Activated naive CD4-positive, alpha-beta T cell treated with anti-CD3 and anti-CD28 coated beads, Interleukin-2, amount 50 U/mL, for 16 hours (primary cell): Measurements from ENCODE around the gene PNPLA2.

Experiments
- DNase-seq: peaks from one replicate; pipeline ENCODE4 v3.0.0-alpha.2; 2020

Gene PNPLA2

DNA sequence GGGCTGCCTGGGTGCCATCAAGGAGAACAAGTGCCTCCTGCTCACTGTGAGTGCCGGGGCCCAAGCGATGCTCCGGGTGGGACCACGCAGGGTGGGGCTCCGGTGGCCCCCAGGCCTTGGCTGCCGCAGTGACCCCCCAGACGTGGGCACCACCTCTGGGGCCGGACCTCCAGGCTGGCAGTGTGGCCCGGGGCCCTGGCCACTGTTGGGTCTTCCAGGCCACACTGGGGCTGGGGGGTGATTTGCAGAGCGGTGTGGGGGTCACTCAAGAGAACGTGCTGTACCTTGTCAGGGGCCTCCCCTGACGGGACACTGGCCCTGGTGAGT lies 43.9 kb downstream of the PNPLA2 start:
- no peak for DNase-seq

DNA sequence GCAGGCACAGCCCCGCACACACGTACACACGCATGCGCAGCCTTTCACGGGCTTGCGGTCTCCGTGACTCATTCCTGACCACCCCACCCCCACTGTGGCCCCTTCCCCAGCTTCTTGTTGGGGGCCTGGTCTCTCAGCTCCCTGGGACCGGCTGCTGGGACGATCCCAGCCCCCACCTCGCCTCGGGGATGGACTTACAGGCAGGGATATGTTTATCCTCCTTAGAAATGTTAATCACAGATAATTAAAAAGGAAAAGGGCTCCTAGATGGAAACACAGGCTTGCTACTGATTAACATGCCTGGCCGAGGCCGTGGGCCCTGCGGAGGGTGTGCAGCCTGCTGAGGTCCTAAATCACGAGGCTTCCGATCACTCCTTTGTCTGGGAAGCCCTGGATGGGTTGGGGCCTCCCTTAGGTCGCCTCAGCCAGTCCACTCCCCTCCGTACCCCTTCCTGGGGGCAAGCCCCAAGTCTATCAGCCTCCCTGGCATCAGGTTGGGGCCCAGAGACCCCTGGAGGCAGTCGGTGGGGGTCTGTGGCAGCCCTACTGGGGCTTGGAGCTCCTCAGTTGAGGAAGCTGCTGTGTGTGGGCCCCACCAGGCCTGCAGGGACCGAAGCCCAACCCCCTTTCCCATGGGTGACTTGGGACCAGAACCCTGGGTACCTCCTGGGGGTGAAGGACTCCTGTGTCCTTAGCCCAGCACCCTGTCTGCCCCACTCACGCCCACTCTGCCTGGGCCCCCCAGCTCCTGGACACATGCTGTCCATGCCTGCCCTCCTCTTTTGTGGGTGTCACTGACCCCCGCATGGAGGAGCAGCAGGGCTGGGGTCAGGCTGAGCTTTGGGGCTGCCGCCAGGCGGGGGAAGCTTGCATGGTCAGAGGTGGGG lies 44.6 kb downstream of the PNPLA2 start:
- DNase-seq, result no peak

DNA sequence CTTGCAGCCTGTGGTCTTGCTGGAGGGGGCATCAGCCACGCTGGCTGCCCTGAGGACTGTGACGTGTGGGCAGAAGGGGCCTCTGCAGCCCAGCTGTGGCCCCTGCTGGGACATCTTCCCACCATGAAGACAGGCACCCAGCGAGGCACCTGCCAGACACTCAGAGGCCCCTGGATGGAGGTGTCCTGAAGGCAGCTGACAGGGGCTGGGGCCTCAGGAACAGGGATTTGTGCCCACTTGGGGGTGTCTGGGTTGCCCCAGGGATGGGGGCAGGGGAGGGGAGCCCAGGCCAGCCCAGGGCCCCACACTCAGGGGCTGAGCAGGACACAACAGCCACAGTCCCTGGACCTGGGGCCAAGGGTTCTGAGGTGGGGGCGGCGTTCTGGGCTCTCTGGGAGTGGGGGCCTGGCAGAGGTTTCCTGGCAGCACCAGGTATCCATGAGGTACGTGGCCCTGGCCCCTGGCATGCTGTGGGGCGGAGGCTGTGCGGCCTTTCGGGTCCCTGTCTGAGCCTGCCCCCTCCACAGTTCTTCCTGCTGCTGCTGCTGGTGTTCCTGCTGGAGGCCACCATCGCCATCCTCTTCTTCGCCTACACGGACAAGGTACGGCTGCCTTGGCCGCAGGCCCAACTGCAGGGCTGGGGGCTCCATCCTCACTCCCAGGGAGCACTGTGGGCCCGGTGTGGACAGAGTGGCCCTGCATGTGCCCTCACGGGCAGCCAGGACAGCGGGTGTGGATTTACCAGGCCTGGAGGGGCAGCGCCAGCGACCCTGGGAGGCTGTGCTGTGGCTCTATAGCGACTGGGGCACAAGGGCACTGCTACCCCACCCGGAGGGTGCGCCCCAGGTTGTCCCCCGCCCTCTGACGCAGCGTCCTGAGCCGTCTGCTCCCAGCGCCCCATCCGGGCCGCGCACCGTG lies 45.5 kb downstream of the PNPLA2 start:
- no peak for DNase-seq

DNA sequence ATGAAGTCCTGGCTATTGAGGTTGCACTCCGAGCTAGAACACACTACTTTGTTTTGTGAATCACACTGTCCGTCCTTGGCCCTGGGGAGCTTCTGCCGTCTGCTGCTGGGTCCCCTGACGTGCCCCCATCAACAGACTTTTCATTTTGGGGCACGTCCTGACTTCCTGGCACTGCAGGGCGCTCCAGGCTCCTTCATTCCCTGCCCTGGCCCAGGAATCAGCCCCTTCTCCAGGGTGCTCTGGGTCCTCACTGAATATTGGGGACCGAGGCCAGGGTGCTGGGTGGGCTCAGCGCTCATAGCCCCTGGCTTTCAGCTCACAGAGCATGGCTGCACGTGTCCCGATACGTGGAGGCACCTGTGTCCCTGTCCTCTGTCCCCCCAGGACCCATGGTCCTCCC lies 46.2 kb downstream of the PNPLA2 start:
- no peak for DNase-seq

DNA sequence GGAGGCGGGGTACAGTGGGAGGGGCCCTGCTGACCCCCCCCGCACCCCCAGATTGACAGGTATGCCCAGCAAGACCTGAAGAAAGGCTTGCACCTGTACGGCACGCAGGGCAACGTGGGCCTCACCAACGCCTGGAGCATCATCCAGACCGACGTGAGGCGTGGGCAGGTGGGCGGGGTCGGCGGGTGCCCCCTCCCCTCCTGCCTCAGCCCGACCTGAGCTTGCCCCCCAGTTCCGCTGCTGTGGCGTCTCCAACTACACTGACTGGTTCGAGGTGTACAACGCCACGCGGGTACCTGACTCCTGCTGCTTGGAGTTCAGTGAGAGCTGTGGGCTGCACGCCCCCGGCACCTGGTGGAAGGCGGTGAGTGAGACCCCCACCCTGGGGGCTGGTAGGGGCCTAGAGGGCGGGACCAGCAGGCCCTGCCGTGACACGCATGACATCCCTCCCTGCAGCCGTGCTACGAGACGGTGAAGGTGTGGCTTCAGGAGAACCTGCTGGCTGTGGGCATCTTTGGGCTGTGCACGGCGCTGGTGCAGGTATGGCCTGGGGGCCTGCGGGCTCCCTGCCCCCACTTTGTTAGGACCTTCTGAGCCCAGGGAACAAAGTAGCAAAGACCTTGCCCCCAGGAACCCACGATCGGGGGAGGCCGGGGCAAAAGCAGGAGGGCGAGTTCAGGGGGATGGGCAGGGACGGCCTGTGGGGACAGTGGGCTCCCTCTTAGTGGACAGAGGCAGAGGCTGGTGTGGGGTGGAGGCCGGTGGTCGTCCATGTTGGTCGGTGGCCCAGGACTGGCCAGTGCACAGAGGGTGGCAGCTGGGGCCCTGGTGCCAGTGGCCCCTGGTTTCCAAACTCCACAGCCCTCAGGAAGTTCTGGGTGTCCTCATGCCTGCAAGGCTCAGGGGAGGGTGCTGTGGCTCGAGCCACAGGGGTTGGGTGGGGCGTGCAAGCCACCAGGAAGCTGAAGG lies 47.0 kb downstream of the PNPLA2 start:
- DNase-seq, result no peak

DNA sequence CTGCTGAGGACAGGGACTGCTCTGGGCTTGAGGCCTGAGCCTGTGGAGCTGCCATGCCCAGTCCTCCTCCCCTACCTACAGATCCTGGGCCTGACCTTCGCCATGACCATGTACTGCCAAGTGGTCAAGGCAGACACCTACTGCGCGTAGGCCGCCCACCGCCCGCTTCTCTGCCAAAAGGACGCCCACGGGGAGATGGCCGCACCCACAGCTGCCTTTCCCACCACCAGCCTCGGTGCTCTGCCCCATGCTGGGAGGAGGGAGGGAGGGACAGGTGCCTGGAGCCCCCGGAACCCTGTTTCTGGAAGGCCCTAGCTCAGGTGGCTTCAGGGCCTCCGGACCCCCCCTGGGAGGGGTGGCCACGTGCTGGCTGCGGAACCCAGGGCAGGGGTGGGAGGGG lies 47.8 kb downstream of the PNPLA2 start:
- no peak for DNase-seq

DNA sequence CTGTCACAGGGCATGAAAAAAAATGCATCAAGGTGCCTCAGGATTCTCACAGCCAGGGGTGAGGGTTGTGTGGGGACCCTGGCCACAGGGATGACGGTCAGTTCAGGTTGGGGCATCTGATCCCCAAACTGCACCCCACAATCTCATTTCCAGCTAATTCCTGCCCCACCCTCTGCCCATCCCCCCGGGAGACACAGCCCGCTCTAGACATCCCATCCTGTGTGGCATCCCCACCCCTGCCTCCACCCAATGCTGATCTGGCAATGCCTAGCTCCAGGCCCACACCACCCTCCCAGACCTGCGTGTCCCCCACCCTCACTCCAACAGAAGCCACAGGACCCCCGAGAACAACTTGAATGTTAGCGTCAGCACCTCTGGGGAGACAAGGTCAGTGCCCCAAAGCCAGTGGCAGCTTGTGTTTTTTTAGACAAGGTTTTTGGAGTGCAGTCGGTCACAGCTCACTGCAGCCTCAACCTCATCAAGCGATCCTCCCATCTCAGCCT lies 49.2 kb downstream of the PNPLA2 start:
- no peak for DNase-seq

DNA sequence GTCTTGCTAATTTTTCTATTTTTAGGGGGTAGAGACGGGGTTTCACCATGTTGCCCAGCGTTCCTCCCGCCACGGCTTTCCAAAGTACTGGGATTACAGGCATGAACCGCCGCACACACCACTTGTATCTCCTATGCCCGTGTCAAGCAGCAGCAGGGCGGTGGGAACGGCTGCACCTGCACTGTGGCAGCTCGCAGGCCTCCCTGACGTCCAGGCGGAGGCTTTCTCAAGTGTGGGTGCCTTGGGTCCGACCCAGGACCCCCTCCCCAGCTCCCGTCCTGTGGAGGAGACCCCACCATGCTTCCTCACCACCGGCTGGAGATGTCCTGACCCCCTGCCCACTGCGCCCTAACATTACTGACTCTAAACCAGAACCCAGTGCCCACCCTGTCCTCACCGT lies 49.7 kb downstream of the PNPLA2 start:
- DNase-seq, result no peak

DNA sequence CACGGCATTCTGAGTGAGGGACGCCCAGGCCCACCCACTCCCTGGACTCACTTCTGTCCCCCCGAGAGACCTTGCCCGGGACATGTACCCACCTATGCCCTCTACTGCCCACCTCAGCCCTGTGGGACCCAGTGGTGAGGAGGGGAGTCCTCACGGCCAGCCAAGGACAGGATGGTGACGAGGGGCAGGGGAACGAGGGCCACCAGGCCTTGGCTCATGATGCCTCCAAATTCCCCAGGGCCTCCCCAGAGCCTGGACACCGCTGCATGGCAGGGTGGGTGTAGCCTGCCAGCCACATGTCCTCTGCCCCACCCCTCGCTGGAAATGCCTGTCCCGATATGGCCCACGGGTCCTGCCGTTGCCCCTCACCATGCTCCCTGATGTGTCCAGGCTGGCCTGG lies 50.1 kb downstream of the PNPLA2 start:
- DNase-seq, result no peak

DNA sequence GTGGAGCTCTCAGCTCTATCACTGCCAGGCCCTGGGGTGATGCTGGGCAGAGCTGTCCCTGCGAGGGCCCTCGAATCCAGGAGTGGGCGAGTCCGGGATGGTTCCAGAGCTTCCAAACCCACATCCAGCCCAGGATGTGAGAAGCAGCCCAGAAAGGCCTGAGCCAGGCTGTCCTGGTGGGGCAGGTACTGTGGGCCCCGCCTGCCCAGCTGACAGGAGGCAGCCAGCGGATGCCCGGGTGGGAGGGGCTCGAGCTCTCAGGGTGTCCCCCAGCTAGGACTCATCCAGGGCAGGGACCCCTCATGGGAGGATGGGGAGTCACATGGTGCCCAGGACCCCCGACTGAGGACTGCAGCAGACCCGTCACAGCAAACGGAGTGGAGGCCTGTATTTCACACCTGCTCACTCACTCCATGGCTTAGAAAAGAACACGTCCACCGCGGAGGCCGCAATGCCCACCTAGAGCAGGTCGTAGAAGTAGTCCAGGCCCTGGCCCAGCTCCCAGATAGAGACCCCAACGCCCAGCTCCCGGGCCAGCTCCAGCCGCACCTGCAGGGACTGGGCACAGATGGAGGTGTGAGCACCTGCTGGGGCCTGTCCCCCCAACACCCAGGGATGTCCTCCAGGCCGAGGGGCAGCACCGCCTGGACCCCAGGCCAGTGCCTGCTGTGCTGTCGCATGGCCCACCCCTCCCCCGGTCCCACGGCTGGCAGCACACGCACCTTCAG lies 50.8 kb downstream of the PNPLA2 start:
- DNase-seq, result no peak

DNA sequence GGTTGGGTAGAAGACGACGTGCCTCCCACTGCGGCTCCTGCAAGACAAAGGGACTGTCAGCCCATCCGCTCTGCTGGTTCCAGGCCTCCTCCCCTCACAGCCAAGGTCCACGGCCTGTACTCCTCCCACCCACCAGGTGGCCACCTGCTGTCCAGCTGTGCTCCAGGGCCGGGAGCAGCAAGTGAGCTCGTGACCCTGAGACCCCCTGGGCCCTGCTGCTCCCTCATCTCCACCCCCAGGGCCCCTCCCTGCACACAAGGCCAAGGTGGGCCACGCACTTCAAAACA lies 51.4 kb downstream of the PNPLA2 start:
- no peak for DNase-seq

DNA sequence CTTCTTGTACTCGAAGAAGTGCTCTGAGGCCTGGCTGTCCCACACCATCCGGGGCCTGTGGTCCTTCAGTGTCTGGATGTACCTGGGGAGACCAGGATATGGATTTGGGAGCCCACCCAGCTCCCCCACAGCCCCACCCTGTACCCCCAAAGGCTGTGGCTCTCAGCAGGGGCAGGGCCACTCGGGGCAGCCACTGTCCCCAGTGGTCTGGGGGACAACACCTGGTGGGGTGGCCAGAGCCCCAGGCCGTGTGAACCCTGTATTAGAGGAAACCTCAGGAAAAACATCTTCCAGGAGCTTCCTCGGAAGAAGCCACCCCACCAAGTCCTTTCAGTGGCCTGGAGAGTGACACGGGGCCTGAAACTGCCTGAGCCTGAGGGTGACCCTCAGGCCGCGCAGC lies 51.7 kb downstream of the PNPLA2 start:
- no peak for DNase-seq

DNA sequence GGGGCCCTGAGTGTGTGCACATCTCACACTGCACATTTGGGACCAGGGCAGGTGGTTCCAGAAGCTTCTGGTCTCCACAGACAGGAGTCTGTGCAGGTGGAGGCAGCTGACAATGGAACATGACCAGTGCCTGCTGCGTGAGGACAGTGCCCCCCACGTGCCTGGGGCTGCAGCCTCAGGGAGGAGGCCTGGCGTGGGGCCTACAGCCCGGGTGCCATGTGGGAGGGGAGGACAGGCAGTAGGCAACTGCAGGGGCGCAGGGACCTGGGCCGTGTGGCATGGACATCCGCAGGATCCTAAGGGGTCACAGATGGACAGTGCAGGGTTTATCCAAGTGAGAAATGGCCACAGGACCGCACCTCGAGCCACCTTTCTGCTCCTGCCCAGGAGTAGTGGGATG lies 52.8 kb downstream of the PNPLA2 start:
- no peak for DNase-seq

DNA sequence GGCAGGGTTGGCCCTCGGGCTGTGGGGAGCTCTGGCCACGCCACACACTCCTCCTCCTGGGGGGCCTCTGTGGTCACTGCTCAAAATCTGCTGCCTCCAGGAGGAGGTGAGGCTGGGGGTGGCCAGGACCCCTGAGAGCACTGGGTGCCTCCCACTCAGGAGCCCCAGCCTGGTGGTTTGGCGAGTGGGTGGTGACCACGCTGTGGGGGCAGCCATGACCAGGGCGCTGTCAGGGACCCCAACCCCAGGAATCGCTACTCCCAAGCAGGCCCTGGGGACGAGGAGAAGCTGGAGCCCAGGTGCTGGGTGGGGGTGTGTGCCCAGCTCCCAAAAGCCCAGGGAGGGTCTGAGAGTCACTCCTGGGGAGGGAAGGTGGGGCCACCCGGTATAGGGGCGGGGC lies 54.1 kb downstream of the PNPLA2 start:
- no peak for DNase-seq

DNA sequence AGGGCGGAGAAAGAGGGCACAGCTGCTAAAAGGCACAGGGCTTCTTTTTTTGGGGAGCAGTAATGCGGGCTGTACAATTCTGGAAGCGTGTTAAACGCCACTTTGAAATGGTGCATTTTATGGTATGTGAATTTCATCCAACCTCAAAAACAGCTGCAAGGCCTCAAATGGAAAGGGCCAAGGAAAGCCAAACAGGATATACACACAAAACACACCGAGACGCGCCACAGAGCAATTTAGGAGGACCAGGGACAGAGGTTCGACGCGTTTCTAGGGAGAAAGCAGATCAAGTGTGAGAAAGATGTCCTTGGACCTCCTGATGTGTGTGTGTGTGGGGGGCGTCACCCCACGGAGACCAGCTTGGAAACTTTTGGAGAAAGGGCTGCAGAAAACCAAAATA lies 55.0 kb downstream of the PNPLA2 start:
- DNase-seq, result no peak
